ENCODE data around the gene ABCC1. TPM values are rescaled to one million over a fixed set of nuclear protein-coding genes. Genes with fewer than 3 reads are reported as not detected.

ABCC1 gene
- total RNA-seq, 1 experiment from 2014 or later, result 139 TPM

DNA sequence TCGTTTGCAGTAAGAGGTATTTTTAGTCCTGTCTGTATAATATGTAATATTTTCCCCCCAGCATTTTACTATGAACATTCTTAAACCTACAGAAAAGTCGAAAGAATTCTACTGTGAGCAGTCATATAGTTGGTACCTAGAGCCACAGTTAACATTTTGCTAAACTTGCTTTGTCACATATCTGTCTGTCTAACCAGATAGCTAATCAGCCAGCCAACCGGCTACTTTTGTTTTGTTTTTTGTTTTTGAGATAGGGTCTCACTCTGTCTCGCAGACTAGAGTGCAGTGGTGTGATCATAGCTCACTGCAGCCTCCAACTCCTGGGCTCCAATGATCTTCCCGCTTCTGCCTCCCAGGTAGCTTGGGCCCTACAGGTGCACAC, 73.3 kb downstream of the ABCC1 start:
- peaks cover 95% of the 10 kb centered on the region for H3K4me1 ChIP-seq (replicated peaks; ENCODE audit: insufficient read depth)
- POLR2A ChIA-PET (ENCODE audit: unreplicated experiment), result interaction anchor here (0.5 to 0.9 kb wide), 3 partner anchors 23 to 361 kb away, joined by 4 to 6 read pairs (median 5); no protein-coding TSS in a partner anchor
- intact Hi-C loops (cut with micrococcal nuclease; ENCODE audit: unreplicated experiment), result loop anchor here (1.0 to 5.0 kb wide), 5 partner anchors 23 to 124 kb away; partner anchors contain the start of gene ABCC1

DNA sequence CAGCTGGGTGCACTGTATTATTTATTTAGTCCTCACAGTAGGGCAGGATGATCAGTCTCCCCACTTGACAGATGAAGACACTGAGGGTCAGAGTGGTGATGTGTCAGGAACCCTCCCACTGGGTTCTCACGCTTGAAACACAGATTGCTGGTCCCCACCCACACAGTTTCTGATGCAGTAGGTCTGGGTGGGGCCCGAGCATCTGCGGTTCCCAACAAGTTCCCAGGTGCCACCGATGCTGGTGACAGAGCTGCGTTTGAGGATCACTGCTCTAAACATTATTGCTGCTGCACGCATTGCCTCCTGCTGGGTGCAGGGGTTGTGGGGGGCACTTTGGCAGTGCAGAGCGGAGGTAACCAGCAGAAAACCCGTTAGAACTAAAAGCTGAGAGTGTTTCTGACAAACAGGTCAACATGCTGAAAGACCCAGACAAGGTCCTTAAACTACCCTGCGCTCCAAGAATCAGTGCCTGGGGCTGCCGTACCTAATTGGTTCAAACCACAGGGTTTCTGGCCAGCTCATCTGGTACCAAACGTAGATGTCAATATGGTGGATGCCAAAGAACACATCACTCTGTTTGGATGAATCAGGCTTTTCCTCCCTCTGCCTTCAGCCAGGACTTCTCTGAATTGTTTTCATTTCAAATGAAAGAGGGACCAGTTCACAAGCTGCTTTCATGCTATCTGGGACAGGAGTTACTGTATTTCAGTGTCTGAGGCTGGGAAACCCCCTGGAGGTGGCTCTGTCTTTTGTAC, 76.0 kb downstream of the ABCC1 start:
- H3K9me2 ChIP-seq (ENCODE audit: insufficient read depth), result no peaks in the 10 kb centered on the region
- H4K20me1 ChIP-seq (ENCODE audit: insufficient read depth), result no peaks in the 10 kb centered on the region
- ChIA-PET POLR2A (ENCODE audit: unreplicated experiment) (no interaction called here), CTCF (interaction anchor here (0.6 kb wide), 1 partner anchor 72 kb away, joined by 8 read pairs; no protein-coding TSS in a partner anchor)
- peak overlapping the region; percentile 90 for H3K27ac ChIP-seq
- BruUV-seq (replicated peaks), result no TSS peak
- intact Hi-C loops (cut with micrococcal nuclease; ENCODE audit: unreplicated experiment), result no loop called here
- no peak overlapping the region for H3K4me2 ChIP-seq
- H3K9me3 ChIP-seq (ENCODE audit: insufficient read depth, low read depth), result no peaks in the 10 kb centered on the region
- H3K79me2 ChIP-seq (ENCODE audit: low read depth), result peaks cover 68% of the 10 kb centered on the region
- no peak overlapping the region for H3K4me3 ChIP-seq
- no peaks in the 10 kb centered on the region for H3K27me3 ChIP-seq (ENCODE audit: insufficient read depth, low read depth)
- TF ChIP-seq EZH2 (IDR thresholded peaks at IDR 0.05; ENCODE audit: low read depth), result no peak
- TF ChIP-seq, protein P1, sequence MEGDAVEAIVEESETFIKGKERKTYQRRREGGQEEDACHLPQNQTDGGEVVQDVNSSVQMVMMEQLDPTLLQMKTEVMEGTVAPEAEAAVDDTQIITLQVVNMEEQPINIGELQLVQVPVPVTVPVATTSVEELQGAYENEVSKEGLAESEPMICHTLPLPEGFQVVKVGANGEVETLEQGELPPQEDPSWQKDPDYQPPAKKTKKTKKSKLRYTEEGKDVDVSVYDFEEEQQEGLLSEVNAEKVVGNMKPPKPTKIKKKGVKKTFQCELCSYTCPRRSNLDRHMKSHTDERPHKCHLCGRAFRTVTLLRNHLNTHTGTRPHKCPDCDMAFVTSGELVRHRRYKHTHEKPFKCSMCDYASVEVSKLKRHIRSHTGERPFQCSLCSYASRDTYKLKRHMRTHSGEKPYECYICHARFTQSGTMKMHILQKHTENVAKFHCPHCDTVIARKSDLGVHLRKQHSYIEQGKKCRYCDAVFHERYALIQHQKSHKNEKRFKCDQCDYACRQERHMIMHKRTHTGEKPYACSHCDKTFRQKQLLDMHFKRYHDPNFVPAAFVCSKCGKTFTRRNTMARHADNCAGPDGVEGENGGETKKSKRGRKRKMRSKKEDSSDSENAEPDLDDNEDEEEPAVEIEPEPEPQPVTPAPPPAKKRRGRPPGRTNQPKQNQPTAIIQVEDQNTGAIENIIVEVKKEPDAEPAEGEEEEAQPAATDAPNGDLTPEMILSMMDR (conservative IDR thresholded peaks at IDR 0.05), result no peak
- no peak overlapping the region for H2AFZ ChIP-seq
- H3K4me1 ChIP-seq (replicated peaks; ENCODE audit: insufficient read depth), result peaks cover 95% of the 10 kb centered on the region
- peaks cover 75% of the 10 kb centered on the region for H3F3A ChIP-seq (ENCODE audit: insufficient read depth, low read depth)
- peaks cover 14% of the 10 kb centered on the region; the same call in 1 of the 2 replicates for H3K36me3 ChIP-seq (ENCODE audit: low read depth)
- DNase-seq, result no peak

More for the DNA sequence above, 73.3 kb downstream of the ABCC1 start:
- DNase-seq, result no peak
- Histone ChIP-seq H3F3A (ENCODE audit: insufficient read depth, low read depth) (peaks cover 73% of the 10 kb centered on the region), H3K4me3 (no peak overlapping the region), H3K79me2 (ENCODE audit: low read depth) (peaks cover 86% of the 10 kb centered on the region), H3K4me2 (peak overlapping the region; percentile 75), H2AFZ (no peak overlapping the region), H3K27ac (peak overlapping the region; percentile 73), H4K20me1 (ENCODE audit: insufficient read depth) (no peaks in the 10 kb centered on the region), H3K27me3 (ENCODE audit: insufficient read depth, low read depth) (no peaks in the 10 kb centered on the region), H3K9me2 (ENCODE audit: insufficient read depth) (no peaks in the 10 kb centered on the region), H3K36me3 (ENCODE audit: low read depth) (peaks cover 27% of the 10 kb centered on the region), H3K9me3 (ENCODE audit: insufficient read depth, low read depth) (no peaks in the 10 kb centered on the region)
- TSS peak; percentile 56 for BruUV-seq (replicated peaks)
- CTCF ChIA-PET, result interaction anchor here (0.5 to 1.1 kb wide), 2 partner anchors 52 to 201 kb away, joined by 4 to 5 read pairs; no protein-coding TSS in a partner anchor
- no peak for TF ChIP-seq EZH2 (IDR thresholded peaks at IDR 0.05; ENCODE audit: low read depth)
- TF ChIP-seq, protein P1 (conservative IDR thresholded peaks at IDR 0.05), result no peak

DNA sequence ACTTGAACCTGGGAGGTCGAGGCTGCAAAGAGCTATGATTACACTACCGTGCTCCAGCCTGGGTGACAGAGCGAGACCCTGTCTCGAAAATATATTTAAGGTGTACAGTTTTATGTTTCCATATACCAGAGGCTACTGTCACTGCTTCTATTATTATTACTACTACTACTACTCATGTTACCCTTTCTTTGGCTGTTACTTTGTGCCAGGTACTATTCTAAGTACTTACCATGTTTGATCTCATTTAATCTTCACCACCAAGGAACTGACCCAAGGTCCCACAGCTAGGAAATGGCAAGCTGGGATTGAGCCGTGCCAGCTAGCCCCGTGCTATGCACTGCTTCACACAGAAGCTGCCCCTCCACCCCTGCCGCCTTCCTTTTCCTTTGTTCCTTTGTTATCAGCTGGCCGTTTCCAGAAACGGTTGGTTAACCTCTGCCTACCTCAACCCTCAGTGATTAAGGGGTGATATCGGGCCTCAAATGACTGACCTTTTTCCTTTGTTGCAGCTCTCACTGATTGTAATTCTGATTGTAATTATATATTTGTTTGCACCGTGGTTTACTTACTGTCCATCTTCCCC, 78.4 kb downstream of the ABCC1 start:
- ChIA-PET CTCF (no interaction called here), POLR2A (ENCODE audit: unreplicated experiment) (no interaction called here)
- intact Hi-C loops (cut with micrococcal nuclease; ENCODE audit: unreplicated experiment), result no loop called here

More for the DNA sequence above, 78.4 kb downstream of the ABCC1 start:
- TF ChIP-seq, protein P1 (conservative IDR thresholded peaks at IDR 0.05), result no peak
- TF ChIP-seq EZH2 (IDR thresholded peaks at IDR 0.05; ENCODE audit: low read depth), result no peak
- no TSS peak for BruUV-seq (replicated peaks)
- peaks cover 28% of the 10 kb centered on the region for H3K36me3 ChIP-seq (ENCODE audit: low read depth)
- H2AFZ ChIP-seq, result no peak overlapping the region
- DNase-seq, result no peak
- peak overlapping the region; percentile 90 for H3K27ac ChIP-seq
- H3K9me2 ChIP-seq (ENCODE audit: insufficient read depth), result no peaks in the 10 kb centered on the region
- H3K9me3 ChIP-seq (ENCODE audit: insufficient read depth, low read depth), result no peaks in the 10 kb centered on the region
- no peaks in the 10 kb centered on the region for H4K20me1 ChIP-seq (ENCODE audit: insufficient read depth)
- peak overlapping the region; percentile 43; the same call in 1 of the 2 replicates for H3K4me3 ChIP-seq
- H3K27me3 ChIP-seq (ENCODE audit: insufficient read depth, low read depth), result no peaks in the 10 kb centered on the region
- H3K79me2 ChIP-seq (ENCODE audit: low read depth), result peaks cover 69% of the 10 kb centered on the region
- H3F3A ChIP-seq (ENCODE audit: insufficient read depth, low read depth), result peaks cover 63% of the 10 kb centered on the region
- H3K4me2 ChIP-seq, result peak overlapping the region; percentile 69
- H3K4me1 ChIP-seq (replicated peaks; ENCODE audit: insufficient read depth), result peaks cover 77% of the 10 kb centered on the region
